Measurements from ENCODE around the gene APC2. TPM values are rescaled to one million over a fixed set of nuclear protein-coding genes. Genes with fewer than 3 reads are reported as not detected.

The APC2 gene
- total RNA-seq, 1 experiment from 2014 or later, result 0.68 TPM

- H3K36me3 Mint-ChIP-seq (ENCODE audit: insufficient read depth in 1 of 3, low read depth in 3 of 3), result no peaks in the 10 kb centered on the region
- H3K9ac ChIP-seq (ENCODE audit: extremely low read depth, insufficient read length, low read length), result no peak overlapping the region
- H4K20me1 ChIP-seq (ENCODE audit: control insufficient read depth, insufficient read depth, insufficient read length), result no peaks in the 10 kb centered on the region
- H3K27me3 Mint-ChIP-seq (ENCODE audit: low read depth), result peaks cover 67% of the 10 kb centered on the region
- no peaks in the 10 kb centered on the region for H3K4me1 ChIP-seq (ENCODE audit: insufficient read depth, low read length)
- no peaks in the 10 kb centered on the region for H3K79me2 ChIP-seq (ENCODE audit: insufficient read depth, low read length)
- H4K5ac ChIP-seq (ENCODE audit: insufficient read length, low read depth, low read length), result no peak overlapping the region
- H3K14ac ChIP-seq (ENCODE audit: insufficient read depth, low read length), result no peak overlapping the region
- H2AFZ ChIP-seq (ENCODE audit: low read length), result no peak overlapping the region
- no peak overlapping the region for H3K27ac Mint-ChIP-seq
- H3K9me3 Mint-ChIP-seq, result peaks cover 0 to 4% of the 10 kb centered on the region in 2 experiments; a peak in 1 of 5 replicates
- H2BK20ac ChIP-seq (ENCODE audit: low read depth, low read length, poor library complexity, severe bottlenecking), result no peak overlapping the region
- no peak overlapping the region for H4K8ac ChIP-seq (replicated peaks; ENCODE audit: insufficient read length, low read depth, low read length)
- WGBS (ENCODE audit: extremely low coverage, insufficient read length, low lambda C conversion rate), result no CpG with 5 or more reads among the region's 12 CpGs
- H2BK5ac ChIP-seq (ENCODE audit: insufficient read length, low read length), result no peak overlapping the region
- no peak for TF ChIP-seq CTCF (conservative IDR thresholded peaks at IDR 0.05)
- no peaks in the 10 kb centered on the region for H3K27me3 ChIP-seq (ENCODE audit: insufficient read depth, low read length)
- H3K9me3 ChIP-seq (ENCODE audit: control insufficient read depth, low read depth, low read length), result no peaks in the 10 kb centered on the region
- peaks cover 11% of the 10 kb centered on the region for H3K23me2 ChIP-seq (ENCODE audit: insufficient read length, low read depth, low read length, poor library complexity, severe bottlenecking)
- no peak overlapping the region for H4K91ac ChIP-seq (ENCODE audit: insufficient read length, low read depth, low read length)
- no peaks in the 10 kb centered on the region for H3K79me1 ChIP-seq (ENCODE audit: insufficient read depth, low read depth, low read length, poor library complexity, severe bottlenecking)
- peak overlapping the region; percentile 14 for H3K4me2 ChIP-seq (ENCODE audit: insufficient read depth, insufficient read length, low read length)
- peaks cover 13 to 20% of the 10 kb centered on the region in 2 experiments for H3K4me1 Mint-ChIP-seq
- H2AK5ac ChIP-seq (ENCODE audit: insufficient read length, low read length), result no peak overlapping the region
- DNase-seq, result no peak
- H3K18ac ChIP-seq (ENCODE audit: insufficient read length, low read depth, low read length), result no peak overlapping the region
- peak overlapping the region in 1 of 2 experiments; percentile 59; a peak in 3 of 5 replicates for H3K4me3 Mint-ChIP-seq
- no peak overlapping the region for H3K56ac ChIP-seq (ENCODE audit: insufficient read length, low read depth, low read length)
- no peak overlapping the region for H3K27ac ChIP-seq (ENCODE audit: insufficient read length, low read depth, low read length)
- no peak overlapping the region for H2BK15ac ChIP-seq (ENCODE audit: low read depth, low read length)
- H2BK12ac ChIP-seq (ENCODE audit: insufficient read length, low read depth, low read length), result no peak overlapping the region
- no peak overlapping the region for H3T11ph ChIP-seq (ENCODE audit: low read length)
- no peak overlapping the region for H2BK120ac ChIP-seq (ENCODE audit: low read depth, low read length, poor library complexity, severe bottlenecking)
- no peak overlapping the region for H3K23ac ChIP-seq (ENCODE audit: insufficient read length, low read depth, low read length)
- no peak overlapping the region for H3K4ac ChIP-seq (ENCODE audit: low read depth, low read length)
These were observed 58.6 kb downstream of the APC2 start for GRCh38 chr19:1508507-1508856.
